Left lung (tissue), 10 donors: ENCODE data around the gene B4GALT4. TPM values are rescaled to one million over a fixed set of nuclear protein-coding genes. Genes with fewer than 3 reads are reported as not detected.

Experiments
- ATAC-seq: fragments of 200-7000 bp; cut with Tn5 transposase; one replicate; pipeline ENCODE4 v1.9.1; 2020; ENCODE audit warnings: moderate library complexity
- DNase-seq, 4 donors: peaks; one replicate each; pipeline ENCODE4 v3.0.0-alpha.2; 2013 to 2020
- H3K27ac ChIP-seq, 2 donors: fragments of 200-600 bp; sonication (generic) in 1 of 2; one replicate each; pipeline versions ENCODE4 v1.5.0 to v1.8.0; 2020 to 2021
- H3K27me3 ChIP-seq, 2 donors: fragments of 200-600 bp; sonication (generic) in 1 of 2; one replicate each; pipeline versions ENCODE4 v1.5.0 to v1.8.0; 2020 to 2021
- H3K36me3 ChIP-seq, 2 donors: fragments of 200-600 bp; sonication (generic) in 1 of 2; one replicate each; pipeline versions ENCODE4 v1.5.0 to v1.8.0; 2020 to 2021
- H3K4me1 ChIP-seq, 2 donors: fragments of 200-600 bp; one replicate each; pipeline ENCODE4 v1.8.0; 2021
- H3K4me3 ChIP-seq, 2 donors: fragments of 200-600 bp; sonication (generic) in 1 of 2; one replicate each; pipeline versions ENCODE4 v1.5.0 to v1.8.0; 2020 to 2021; ENCODE audit warnings: mild to moderate bottlenecking in 1 of 2
- H3K9me3 ChIP-seq, 2 donors: fragments of 200-600 bp; sonication (generic) in 1 of 2; one replicate each; pipeline versions ENCODE4 v1.5.0 to v1.8.0; 2020 to 2021
- intact Hi-C, 2 donors: fragments of 100-400 bp; cut with DNase I; formaldehyde crosslinking; loops; one replicate each; pipeline versions ENCODE4 v1.11.2 to v1.14.2; 2022
- polyA plus RNA-seq, 6 donors: library from polyadenylated mRNA; unstranded; fragments of 120-200 nt; gene quantifications; one replicate each; pipeline ENCODE4 v1.2.1, GENCODE V29; 2013; ENCODE audit not compliant: insufficient read length in 6 of 6
- total RNA-seq, 2 donors: library from RNA; stranded (reverse); fragmentation: NEBNext Ultra II Directional; extraction: Animal tissue kit (Norgen Biotek cat#: 25700); gene quantifications; one replicate each; pipeline ENCODE4 v1.2.1, GENCODE V29; 2021
- TF ChIP-seq, protein P1 (sequence below), 2 donors: fragments of 200-600 bp; sonication (generic) in 1 of 2; IDR thresholded peaks; one replicate each; pipeline versions ENCODE4 v1.5.0 to v1.8.0; 2021; ENCODE audit warnings: antibody characterized with exemption in 2 of 2
- donor health status: DM: no; HTN: yes; CAD: no.
- donor health status: DM: no; HTN: no; CAD: no.

Gene B4GALT4
- total and polyA plus RNA-seq, 8 donors: 14.9 to 35.4 (median 29.2) TPM

DNA sequence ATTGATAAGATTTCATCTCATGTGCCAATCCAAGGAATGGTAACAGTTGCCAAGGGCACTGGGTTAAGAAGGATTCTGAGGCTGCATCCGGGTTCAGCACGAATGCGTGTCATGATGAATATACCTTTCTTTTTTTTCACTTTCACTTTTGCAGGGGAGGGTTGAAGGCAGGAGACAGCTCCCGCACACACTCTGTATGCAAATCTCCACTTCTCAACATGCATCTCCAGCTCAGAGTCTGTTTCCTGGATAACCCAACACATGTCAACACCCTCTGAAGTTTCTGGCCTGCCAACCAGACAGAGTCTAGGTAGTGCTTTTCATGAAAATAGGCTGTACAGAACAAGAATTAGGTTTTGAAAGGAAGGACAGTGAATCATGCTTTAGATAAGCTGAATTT is 21.6 kb downstream of the B4GALT4 start:
- Histone ChIP-seq H3K27me3 (no peaks in the 10 kb centered on the region), H3K27ac (no peak overlapping the region), H3K36me3 (peaks cover 4 to 96% of the 10 kb centered on the region in 2 donors), H3K4me1 (no peaks in the 10 kb centered on the region), H3K4me3 (no peak overlapping the region), H3K9me3 (no peaks in the 10 kb centered on the region)
- TF ChIP-seq, protein P1, sequence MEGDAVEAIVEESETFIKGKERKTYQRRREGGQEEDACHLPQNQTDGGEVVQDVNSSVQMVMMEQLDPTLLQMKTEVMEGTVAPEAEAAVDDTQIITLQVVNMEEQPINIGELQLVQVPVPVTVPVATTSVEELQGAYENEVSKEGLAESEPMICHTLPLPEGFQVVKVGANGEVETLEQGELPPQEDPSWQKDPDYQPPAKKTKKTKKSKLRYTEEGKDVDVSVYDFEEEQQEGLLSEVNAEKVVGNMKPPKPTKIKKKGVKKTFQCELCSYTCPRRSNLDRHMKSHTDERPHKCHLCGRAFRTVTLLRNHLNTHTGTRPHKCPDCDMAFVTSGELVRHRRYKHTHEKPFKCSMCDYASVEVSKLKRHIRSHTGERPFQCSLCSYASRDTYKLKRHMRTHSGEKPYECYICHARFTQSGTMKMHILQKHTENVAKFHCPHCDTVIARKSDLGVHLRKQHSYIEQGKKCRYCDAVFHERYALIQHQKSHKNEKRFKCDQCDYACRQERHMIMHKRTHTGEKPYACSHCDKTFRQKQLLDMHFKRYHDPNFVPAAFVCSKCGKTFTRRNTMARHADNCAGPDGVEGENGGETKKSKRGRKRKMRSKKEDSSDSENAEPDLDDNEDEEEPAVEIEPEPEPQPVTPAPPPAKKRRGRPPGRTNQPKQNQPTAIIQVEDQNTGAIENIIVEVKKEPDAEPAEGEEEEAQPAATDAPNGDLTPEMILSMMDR (IDR thresholded peaks at IDR 0.05): no peak
- intact Hi-C loops: no loop called here
- ATAC-seq (no peak), DNase-seq (no peak)

DNA sequence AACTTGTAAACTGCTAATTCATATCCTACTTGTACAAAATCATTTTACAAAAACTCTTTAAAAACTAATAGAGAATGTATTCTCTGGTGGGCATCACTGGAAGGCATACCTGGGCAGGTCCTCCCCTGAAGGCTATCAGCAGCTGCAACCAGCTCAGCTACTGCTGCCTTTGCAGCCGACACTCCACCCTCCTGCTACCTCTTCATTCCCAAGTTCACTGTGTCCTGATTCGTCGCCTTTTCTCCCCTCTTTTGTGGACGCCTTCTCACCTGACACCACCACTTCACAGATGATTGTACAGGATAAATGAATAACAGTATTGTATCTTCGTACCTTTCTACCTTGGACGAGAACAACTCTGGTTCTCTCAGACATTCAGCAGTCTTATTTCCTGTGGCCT is 28.9 kb downstream of the B4GALT4 start:
- H3K27ac ChIP-seq: no peak overlapping the region
- no peaks in the 10 kb centered on the region for H3K27me3 ChIP-seq
- no peak overlapping the region for H3K4me3 ChIP-seq
- DNase-seq (no peak), ATAC-seq (no peak)
- peaks cover 4 to 71% of the 10 kb centered on the region in 2 donors for H3K36me3 ChIP-seq
- no peaks in the 10 kb centered on the region for H3K4me1 ChIP-seq
- H3K9me3 ChIP-seq: no peaks in the 10 kb centered on the region
- intact Hi-C loops: no loop called here
- TF ChIP-seq, protein P1 (IDR thresholded peaks at IDR 0.05): no peak

DNA sequence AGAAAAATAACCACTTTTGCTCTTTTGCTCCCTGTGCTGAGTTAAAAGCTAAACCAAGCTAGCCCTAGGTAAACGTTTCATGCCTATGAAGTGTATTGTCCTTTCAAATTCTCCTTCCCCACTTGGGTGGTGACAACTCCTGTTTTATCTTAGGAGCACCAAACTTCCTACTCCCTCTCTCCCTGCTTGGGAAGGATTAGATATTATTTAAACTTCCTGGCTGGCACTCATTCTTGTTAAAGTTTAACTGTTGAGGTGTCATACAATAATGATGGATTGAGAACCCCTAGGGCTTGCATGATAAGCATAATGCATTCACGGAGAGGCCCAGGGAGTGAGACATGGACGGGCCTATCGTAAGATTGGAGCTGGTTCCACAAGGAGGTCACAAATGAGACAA is 29.5 kb downstream of the B4GALT4 start:
- ATAC-seq (no peak), DNase-seq (peak in 1 of 4 donors; percentile 8)
- Histone ChIP-seq H3K27me3 (no peaks in the 10 kb centered on the region), H3K36me3 (peaks cover 4 to 66% of the 10 kb centered on the region in 2 donors), H3K27ac (no peak overlapping the region), H3K4me3 (no peak overlapping the region), H3K4me1 (no peaks in the 10 kb centered on the region), H3K9me3 (no peaks in the 10 kb centered on the region)
- TF ChIP-seq, protein P1 (IDR thresholded peaks at IDR 0.05): no peak
- intact Hi-C loops: no loop called here

DNA sequence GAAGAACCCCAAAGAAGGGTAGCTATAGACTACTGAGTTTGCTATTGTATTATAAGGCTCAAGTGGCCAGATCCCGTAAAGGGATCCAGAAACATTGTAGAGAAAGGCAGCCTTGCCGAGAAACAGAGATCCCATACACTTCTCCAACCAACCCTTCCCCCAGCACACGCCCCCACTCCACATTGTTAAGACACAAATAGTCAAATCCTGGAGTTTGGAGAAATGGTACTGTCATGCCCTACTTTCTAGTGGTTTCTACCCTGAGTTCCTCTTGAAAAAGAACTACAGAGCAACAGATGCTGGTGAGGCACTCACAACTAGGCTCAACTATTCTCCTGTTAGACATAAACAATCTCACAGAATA is 33.2 kb downstream of the B4GALT4 start:
- peaks cover 0 to 29% of the 10 kb centered on the region in 2 donors for H3K36me3 ChIP-seq

DNA sequence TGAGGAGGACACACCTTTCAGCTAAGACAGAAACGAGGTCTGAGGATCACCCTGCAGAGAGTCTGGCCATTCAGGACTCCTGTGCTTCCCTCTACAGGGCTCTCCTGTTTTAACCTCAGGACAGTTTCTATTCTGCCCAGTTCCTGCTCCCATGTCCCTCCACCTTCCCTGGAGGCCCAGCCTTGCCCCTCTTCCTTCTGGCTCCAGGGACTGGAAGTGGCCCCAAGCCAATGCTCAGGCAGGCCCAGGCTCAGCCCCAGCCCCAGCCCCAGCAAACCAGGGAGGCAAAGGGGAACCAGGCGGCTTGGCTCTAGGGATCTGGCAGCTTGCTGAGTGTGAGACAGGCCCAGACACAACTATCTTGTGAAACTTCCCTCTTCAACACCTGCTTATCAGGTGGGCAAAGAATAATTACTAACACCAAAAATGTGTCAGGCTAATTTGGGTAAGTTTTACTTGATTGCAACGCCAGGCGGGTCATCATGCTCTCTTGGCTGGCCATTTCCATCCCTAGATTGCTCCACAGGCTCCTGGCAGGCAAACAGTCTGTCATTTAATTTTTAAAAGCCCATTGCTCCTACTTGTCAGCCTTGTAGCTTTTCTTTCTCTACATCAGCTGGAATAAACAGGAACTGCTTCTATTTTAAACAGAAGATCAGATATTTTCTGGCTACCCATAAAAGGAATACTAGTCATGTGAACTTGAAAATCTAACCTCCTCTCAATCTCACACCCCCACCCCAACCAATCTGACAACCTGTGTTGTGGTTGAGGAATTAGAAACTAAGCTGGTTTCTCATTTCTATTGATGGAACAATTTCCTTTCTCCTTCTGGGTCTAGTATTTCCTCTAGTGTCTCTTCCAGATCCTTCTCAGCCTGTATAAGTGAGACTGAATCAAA is 33.8 kb downstream of the B4GALT4 start:
- Histone ChIP-seq H3K4me3 (no peak overlapping the region), H3K27me3 (no peaks in the 10 kb centered on the region), H3K4me1 (no peaks in the 10 kb centered on the region), H3K27ac (peak overlapping the region in 1 of 2 donors; percentile 68), H3K9me3 (no peaks in the 10 kb centered on the region), H3K36me3 (peaks cover 0 to 23% of the 10 kb centered on the region in 2 donors)
- intact Hi-C loops: no loop called here
- ATAC-seq: no peak
- peak in 1 of 4 donors; percentile 83 for DNase-seq
- TF ChIP-seq, protein P1 (IDR thresholded peaks at IDR 0.05): no peak

More for the DNA sequence above, 33.2 kb downstream of the B4GALT4 start:
- intact Hi-C loops: no loop called here
- H3K9me3 ChIP-seq: no peaks in the 10 kb centered on the region
- H3K4me3 ChIP-seq: no peak overlapping the region
- H3K4me1 ChIP-seq: no peaks in the 10 kb centered on the region
- no peak for ATAC-seq
- no peak for DNase-seq
- TF ChIP-seq, protein P1 (IDR thresholded peaks at IDR 0.05): no peak
- H3K27me3 ChIP-seq: no peaks in the 10 kb centered on the region
- H3K27ac ChIP-seq: peak overlapping the region in 1 of 2 donors; percentile 68
